Bronchial epithelial cell (primary cell): ENCODE results near the gene DDT. TPM values are rescaled to one million over a fixed set of nuclear protein-coding genes. Genes with fewer than 3 reads are reported as not detected.
"Not testable (repeated sequence)": the region's sequence is repeated elsewhere in the genome, so short reads cannot be mapped to it uniquely, and the experiment has no call there.

Source experiments
- DNase-seq: peaks from one replicate; pipeline ENCODE4 v3.0.0-alpha.2; 2010; ENCODE audit warnings: low read depth
- FAIRE-seq: peaks from 2 replicates; lab custom pipeline; 2011; peaks lifted over from hg19 to GRCh38; lab: Jason Lieb, UNC
- H3K27me3 ChIP-seq: 2 replicates; pipeline ENCODE4 v1.5.1; 2011; ENCODE audit warnings: low read length; ENCODE audit not compliant: control insufficient read depth, insufficient read depth
- H3K36me3 ChIP-seq: 2 replicates; pipeline ENCODE4 v1.5.1; 2011; ENCODE audit warnings: low read length; ENCODE audit not compliant: control insufficient read depth, insufficient read depth
- H3K4me3 ChIP-seq: 2 replicates; pipeline ENCODE4 v1.5.1; 2011; ENCODE audit warnings: mild to moderate bottlenecking, low read depth, low read length, control low read depth
- CTCF ChIP-seq: IDR thresholded peaks from 2 replicates; pipeline ENCODE4 v1.5.1; 2011; ENCODE audit warnings: mild to moderate bottlenecking, moderate library complexity, low read length, control low read depth, inconsistent platforms; ENCODE audit not compliant: insufficient read depth, severe bottlenecking
- total RNA-seq: library from RNA; depleted of rRNA; stranded (reverse); fragments of >200 nt; gene quantifications from 2 replicates; pipeline ENCODE4 v1.2.1, GENCODE V29; 2014

DDT gene
- total RNA-seq, 1 donor from 2014 or later, result 41.1 TPM

- not testable (repeated sequence) for DNase-seq, H3K27me3 ChIP-seq, H3K4me3 ChIP-seq, H3K36me3 ChIP-seq
- peak; percentile 93 for FAIRE-seq
Measured at GRCh38 chr22:23947391-23947790, 26.9 kb downstream of the DDT start.

- not testable (repeated sequence) for H3K4me3 ChIP-seq, FAIRE-seq, H3K27me3 ChIP-seq, DNase-seq, H3K36me3 ChIP-seq
Measured at GRCh38 chr22:23940166-23940565, 34.1 kb downstream of the DDT start.

GRCh38 chr22:23939017-23939357 lies 35.3 kb downstream of the DDT start:
- DNase-seq, result no peak
- Histone ChIP-seq H3K4me3 (no peak overlapping the region), H3K36me3 (no peaks in the 10 kb centered on the region), H3K27me3 (no peaks in the 10 kb centered on the region)
- no peak for TF ChIP-seq CTCF
- no peak for FAIRE-seq

- H3K36me3 ChIP-seq, result no peaks in the 10 kb centered on the region
- H3K4me3 ChIP-seq, result no peak overlapping the region
- no peak for TF ChIP-seq CTCF
- no peaks in the 10 kb centered on the region for H3K27me3 ChIP-seq
- FAIRE-seq (no peak), DNase-seq (peak; percentile 28)
Measured at GRCh38 chr22:23938328-23939016, 35.8 kb downstream of the DDT start.

- H3K36me3 ChIP-seq, result peaks cover 13% of the 10 kb centered on the region
- no peak overlapping the region for H3K4me3 ChIP-seq
- DNase-seq (no peak), FAIRE-seq (no peak)
- no peaks in the 10 kb centered on the region for H3K27me3 ChIP-seq
- no peak for TF ChIP-seq CTCF
Measured at GRCh38 chr22:23926561-23926960, 47.7 kb downstream of the DDT start.

- Histone ChIP-seq H3K4me3 (no peak overlapping the region), H3K36me3 (peaks cover 14% of the 10 kb centered on the region), H3K27me3 (no peaks in the 10 kb centered on the region)
- FAIRE-seq, result peak; percentile 82
- DNase-seq, result no peak
- TF ChIP-seq CTCF, result no peak
Measured at GRCh38 chr22:23925020-23925606, 49.1 kb downstream of the DDT start.

- FAIRE-seq (no peak), DNase-seq (no peak)
- no peaks in the 10 kb centered on the region for H3K27me3 ChIP-seq
- no peak for TF ChIP-seq CTCF
- H3K4me3 ChIP-seq, result no peak overlapping the region
- H3K36me3 ChIP-seq, result peaks cover 13% of the 10 kb centered on the region
Measured at GRCh38 chr22:23922921-23923320, 51.3 kb downstream of the DDT start.

- not testable (repeated sequence) for FAIRE-seq, H3K4me3 ChIP-seq, H3K27me3 ChIP-seq
- peaks cover 13% of the 10 kb centered on the region for H3K36me3 ChIP-seq
- DNase-seq, result peak; percentile 68
Measured at GRCh38 chr22:23921586-23922201, 52.5 kb downstream of the DDT start.
